Loucy (cell line): Measurements from ENCODE around the gene SDHA.

Source experiments
- EZH2phosphoT487 ChIP-seq: fragments of 200-600 bp; IDR thresholded peaks from 2 replicates; pipeline ENCODE4 v1.6.1; 2018; ENCODE audit warnings: antibody characterized with exemption, mild to moderate bottlenecking, moderate library complexity, borderline replicate concordance
- TF ChIP-seq, protein P1 (sequence below): fragments of 200-600 bp; sonication (generic); conservative IDR thresholded peaks from 2 replicates; pipeline ENCODE4 v1.5.1; 2014; ENCODE audit warnings: mild to moderate bottlenecking, antibody characterized with exemption, low read length

DNA sequence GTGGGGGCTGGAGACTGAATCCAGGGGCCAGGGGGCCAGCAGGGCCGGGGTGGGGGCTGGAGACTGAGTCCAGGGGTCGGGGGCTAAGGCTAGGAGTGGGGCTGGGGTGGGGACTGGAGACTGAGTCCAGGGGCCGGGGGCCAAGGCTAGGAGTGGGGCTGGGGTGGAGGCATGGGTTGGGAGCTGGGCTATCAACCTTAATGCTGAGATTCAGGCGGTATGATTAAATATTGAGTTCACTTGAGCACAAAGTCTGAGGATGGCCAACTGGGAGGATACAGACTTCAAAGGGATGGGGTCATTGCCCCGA, 43.9 kb upstream of the SDHA start:
- TF ChIP-seq, protein P1, sequence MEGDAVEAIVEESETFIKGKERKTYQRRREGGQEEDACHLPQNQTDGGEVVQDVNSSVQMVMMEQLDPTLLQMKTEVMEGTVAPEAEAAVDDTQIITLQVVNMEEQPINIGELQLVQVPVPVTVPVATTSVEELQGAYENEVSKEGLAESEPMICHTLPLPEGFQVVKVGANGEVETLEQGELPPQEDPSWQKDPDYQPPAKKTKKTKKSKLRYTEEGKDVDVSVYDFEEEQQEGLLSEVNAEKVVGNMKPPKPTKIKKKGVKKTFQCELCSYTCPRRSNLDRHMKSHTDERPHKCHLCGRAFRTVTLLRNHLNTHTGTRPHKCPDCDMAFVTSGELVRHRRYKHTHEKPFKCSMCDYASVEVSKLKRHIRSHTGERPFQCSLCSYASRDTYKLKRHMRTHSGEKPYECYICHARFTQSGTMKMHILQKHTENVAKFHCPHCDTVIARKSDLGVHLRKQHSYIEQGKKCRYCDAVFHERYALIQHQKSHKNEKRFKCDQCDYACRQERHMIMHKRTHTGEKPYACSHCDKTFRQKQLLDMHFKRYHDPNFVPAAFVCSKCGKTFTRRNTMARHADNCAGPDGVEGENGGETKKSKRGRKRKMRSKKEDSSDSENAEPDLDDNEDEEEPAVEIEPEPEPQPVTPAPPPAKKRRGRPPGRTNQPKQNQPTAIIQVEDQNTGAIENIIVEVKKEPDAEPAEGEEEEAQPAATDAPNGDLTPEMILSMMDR, result no peak
- no peak for TF ChIP-seq EZH2phosphoT487
